Cardiac muscle cell (in vitro differentiated cells and primary cell): Measurements from ENCODE around the gene GATD1. TPM values are rescaled to one million over a fixed set of nuclear protein-coding genes. Genes with fewer than 3 reads are reported as not detected.
A peak's percentile ranks its signal among the peaks of the same experiment; 100 is the strongest.

ENCODE experiments used
- DNase-seq, 2 donors: peaks; one replicate each; pipeline versions ENCODE4 v3.0.0 to v3.0.0-alpha.2; 2010 to 2017; ENCODE audit warnings: low read depth in 1 of 2, low spot score in 1 of 2
- H3K27ac ChIP-seq: fragments of 200-600 bp; sonication (generic); 2 replicates; pipeline ENCODE4 v1.5.1; 2016
- H3K27me3 ChIP-seq: fragments of 200-600 bp; sonication (generic); 2 replicates; pipeline ENCODE4 v1.6.0; 2016; ENCODE audit warnings: control low read depth
- H3K36me3 ChIP-seq: fragments of 200-600 bp; sonication (generic); 2 replicates; pipeline ENCODE4 v1.5.1; 2016; ENCODE audit warnings: control low read depth
- H3K4me1 ChIP-seq: fragments of 200-600 bp; sonication (generic); 2 replicates; pipeline ENCODE4 v1.8.1; 2017; ENCODE audit warnings: low read depth, mild to moderate bottlenecking, mixed run types
- H3K4me3 ChIP-seq: fragments of 200-600 bp; sonication (generic); 2 replicates; pipeline ENCODE4 v1.5.1; 2016; ENCODE audit warnings: mild to moderate bottlenecking
- H3K9me3 ChIP-seq: fragments of 200-600 bp; sonication (generic); 2 replicates; pipeline ENCODE4 v1.5.1; 2017; ENCODE audit warnings: low read depth, mild to moderate bottlenecking, control low read depth
- polyA plus RNA-seq: library from polyadenylated mRNA; unstranded; fragments of >200 nt; fragmentation: Nextera tagmentation; extraction: Ambion mirVana; gene quantifications from 2 replicates; pipeline ENCODE4 v1.2.1, GENCODE V29; 2016
- total RNA-seq: library from RNA; depleted of rRNA; stranded (reverse); fragments of >200 nt; gene quantifications from 2 replicates; pipeline ENCODE4 v1.2.3, GENCODE V29; 2016
- TF ChIP-seq, protein P1 (sequence below): IDR thresholded peaks from 2 replicates; pipeline ENCODE4 v1.5.1; 2012; ENCODE audit warnings: low read depth, mild to moderate bottlenecking, low read length

The GATD1 gene
- total and polyA plus RNA-seq, 2 experiments from 2014 or later, result 60.4 to 64.1 TPM

DNA sequence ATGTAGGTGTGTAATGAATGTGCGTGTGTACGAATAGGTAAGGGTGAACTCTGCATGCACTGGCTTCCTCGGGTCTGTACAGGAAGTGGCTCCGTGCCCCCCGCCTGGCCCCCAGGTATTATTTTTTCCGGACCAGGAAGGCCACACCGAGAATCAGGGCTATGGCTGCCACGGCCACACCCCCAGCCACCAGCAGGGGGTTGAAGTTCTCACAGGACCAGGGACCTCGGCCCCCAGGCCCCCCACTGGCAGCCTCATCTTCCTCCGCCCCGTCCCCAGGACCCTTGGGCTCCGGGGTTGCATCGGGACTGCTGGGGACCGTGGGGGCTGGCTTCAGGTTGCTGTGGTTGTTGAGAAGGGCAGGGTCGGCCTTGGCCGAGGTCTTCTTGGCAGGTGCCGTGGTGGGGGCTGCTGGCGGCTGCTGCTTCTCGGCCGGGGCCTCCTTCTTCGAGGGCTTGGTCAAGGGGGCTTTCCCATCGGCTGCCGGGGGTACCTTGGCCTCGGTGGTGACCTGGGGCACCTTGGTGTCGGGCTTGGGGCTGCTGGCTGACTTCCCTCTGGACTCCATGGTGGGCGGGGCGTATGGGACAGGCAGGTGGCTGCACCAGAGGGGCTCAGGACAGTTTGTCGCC is 10.8 kb upstream of the GATD1 start:
- no peak for DNase-seq
- H3K9me3 ChIP-seq, result no peaks in the 10 kb centered on the region
- no peak overlapping the region for H3K27ac ChIP-seq
- H3K4me3 ChIP-seq, result no peak overlapping the region
- TF ChIP-seq, protein P1, sequence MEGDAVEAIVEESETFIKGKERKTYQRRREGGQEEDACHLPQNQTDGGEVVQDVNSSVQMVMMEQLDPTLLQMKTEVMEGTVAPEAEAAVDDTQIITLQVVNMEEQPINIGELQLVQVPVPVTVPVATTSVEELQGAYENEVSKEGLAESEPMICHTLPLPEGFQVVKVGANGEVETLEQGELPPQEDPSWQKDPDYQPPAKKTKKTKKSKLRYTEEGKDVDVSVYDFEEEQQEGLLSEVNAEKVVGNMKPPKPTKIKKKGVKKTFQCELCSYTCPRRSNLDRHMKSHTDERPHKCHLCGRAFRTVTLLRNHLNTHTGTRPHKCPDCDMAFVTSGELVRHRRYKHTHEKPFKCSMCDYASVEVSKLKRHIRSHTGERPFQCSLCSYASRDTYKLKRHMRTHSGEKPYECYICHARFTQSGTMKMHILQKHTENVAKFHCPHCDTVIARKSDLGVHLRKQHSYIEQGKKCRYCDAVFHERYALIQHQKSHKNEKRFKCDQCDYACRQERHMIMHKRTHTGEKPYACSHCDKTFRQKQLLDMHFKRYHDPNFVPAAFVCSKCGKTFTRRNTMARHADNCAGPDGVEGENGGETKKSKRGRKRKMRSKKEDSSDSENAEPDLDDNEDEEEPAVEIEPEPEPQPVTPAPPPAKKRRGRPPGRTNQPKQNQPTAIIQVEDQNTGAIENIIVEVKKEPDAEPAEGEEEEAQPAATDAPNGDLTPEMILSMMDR, result no peak
- no peaks in the 10 kb centered on the region for H3K36me3 ChIP-seq
- H3K27me3 ChIP-seq, result no peaks in the 10 kb centered on the region
- H3K4me1 ChIP-seq, result peaks cover 13% of the 10 kb centered on the region

- DNase-seq, result no peak
- Histone ChIP-seq H3K9me3 (no peaks in the 10 kb centered on the region), H3K27me3 (no peaks in the 10 kb centered on the region), H3K36me3 (no peaks in the 10 kb centered on the region), H3K27ac (no peak overlapping the region), H3K4me3 (no peak overlapping the region), H3K4me1 (peaks cover 13% of the 10 kb centered on the region)
- TF ChIP-seq, protein P1, result no peak
Observed at GRCh38 chr11:787084-787675, 9.9 kb upstream of the GATD1 start.

DNA sequence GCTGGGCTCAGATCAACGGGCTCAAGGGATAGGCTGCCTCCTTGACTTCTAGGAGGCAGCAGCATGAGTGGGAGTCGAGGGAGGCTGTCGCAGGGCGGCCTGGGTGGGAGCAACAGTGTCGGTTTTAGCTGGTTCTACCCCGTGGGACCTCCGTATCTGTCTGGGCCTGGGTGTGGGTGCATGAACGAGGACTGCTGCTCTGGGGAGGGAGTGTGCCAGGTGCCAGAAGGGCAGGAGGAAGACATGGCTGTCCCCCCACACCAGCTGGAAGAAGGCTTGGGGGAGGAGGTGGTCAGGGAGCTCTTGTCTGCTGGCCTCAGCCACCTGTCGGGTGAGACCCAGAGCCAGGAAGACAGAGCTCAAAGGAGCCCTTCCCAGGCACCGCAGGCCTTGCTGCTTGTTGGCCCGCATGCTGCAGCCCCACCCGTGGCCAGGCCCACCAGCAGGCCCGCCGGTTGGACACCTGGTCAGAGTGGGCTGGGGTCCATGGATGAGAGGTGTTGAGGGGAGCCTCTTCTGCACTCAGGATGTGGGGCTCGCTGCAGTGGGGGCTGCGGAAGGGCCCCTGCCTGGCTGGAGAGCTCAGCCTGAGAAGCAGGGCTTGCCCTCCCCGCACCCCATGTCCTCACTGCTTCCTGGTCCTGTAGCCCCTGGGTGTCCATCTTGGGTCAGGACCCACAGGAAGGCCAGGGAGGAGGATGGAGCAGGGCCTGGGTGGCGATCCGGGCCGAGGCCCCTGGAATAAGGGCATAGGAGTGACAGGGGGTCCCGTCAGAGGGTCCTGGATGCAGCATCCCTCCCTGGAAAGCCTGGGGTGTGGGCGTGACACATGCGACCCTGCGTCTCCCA is 9.2 kb upstream of the GATD1 start:
- H3K4me3 ChIP-seq, result no peak overlapping the region
- DNase-seq, result no peak
- H3K4me1 ChIP-seq, result peaks cover 13% of the 10 kb centered on the region
- no peaks in the 10 kb centered on the region for H3K9me3 ChIP-seq
- TF ChIP-seq, protein P1, result no peak
- H3K27ac ChIP-seq, result no peak overlapping the region
- H3K27me3 ChIP-seq, result no peaks in the 10 kb centered on the region
- no peaks in the 10 kb centered on the region for H3K36me3 ChIP-seq

GRCh38 chr11:783581-784015 is 6.3 kb upstream of the GATD1 start:
- Histone ChIP-seq H3K27me3 (no peaks in the 10 kb centered on the region), H3K27ac (no peak overlapping the region), H3K9me3 (no peaks in the 10 kb centered on the region), H3K36me3 (no peaks in the 10 kb centered on the region), H3K4me1 (peaks cover 7% of the 10 kb centered on the region), H3K4me3 (no peak overlapping the region)
- TF ChIP-seq, protein P1, result peak; percentile 87
- peak; percentile 80 to 89 for DNase-seq

DNA sequence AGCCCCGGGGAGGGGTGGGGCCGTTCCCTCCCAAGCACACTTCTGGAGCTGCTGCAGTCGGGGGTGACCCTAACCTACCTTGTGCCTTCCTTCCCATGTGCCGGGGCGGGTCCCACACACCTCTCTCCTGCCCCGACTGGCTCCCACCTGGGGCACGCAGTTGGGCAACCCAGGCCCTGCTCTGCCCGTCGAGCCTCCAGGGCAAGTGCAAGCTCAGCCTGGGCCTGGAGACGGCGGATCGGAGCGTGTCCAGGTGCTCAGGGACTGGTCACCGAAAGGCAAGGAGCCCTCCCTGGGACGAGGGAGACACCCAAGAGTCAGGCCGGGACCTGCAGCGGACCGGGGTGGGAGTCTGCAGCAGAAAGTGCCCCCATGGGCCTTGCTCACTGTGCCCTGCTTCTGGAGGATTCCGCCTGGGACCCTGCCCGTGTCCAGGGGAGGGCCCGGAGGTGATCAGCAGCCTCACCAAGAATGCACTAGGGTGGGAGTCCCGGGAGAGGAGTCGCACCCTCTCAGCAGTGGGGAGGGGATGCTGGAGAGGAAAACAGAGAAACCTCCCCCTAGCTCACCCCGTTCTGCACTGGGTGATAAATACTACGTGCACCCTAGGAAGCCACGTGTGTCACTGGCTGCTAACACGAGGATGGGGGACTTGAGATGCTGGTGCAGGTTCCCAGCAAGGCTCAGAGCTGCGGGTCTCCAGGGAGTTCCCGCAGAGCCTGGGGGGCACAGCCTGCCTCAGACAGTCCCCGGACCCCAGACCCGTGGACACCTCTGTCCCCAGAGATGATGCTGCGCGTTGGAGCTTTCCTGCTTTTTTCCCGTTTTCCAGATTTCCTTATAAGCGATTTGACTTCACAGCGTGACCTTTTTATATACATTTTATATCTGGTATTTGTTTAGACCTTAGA is 5.2 kb upstream of the GATD1 start:
- H3K27ac ChIP-seq, result no peak overlapping the region
- H3K4me3 ChIP-seq, result no peak overlapping the region
- DNase-seq, result no peak

More for the DNA sequence above, 5.2 kb upstream of the GATD1 start:
- peaks cover 10% of the 10 kb centered on the region for H3K4me1 ChIP-seq
- no peaks in the 10 kb centered on the region for H3K9me3 ChIP-seq
- TF ChIP-seq, protein P1, result no peak
- no peaks in the 10 kb centered on the region for H3K27me3 ChIP-seq
- no peaks in the 10 kb centered on the region for H3K36me3 ChIP-seq
